Measurements from ENCODE around the gene PRMT3. TPM values are rescaled to one million over a fixed set of nuclear protein-coding genes. Genes with fewer than 3 reads are reported as not detected.

PRMT3 gene
- total and polyA plus RNA-seq, 2 of the 13 experiments (the other 11 are each of a cell fraction or from before 2014, with no cell fraction given): 9.1 to 27.7 TPM

DNA sequence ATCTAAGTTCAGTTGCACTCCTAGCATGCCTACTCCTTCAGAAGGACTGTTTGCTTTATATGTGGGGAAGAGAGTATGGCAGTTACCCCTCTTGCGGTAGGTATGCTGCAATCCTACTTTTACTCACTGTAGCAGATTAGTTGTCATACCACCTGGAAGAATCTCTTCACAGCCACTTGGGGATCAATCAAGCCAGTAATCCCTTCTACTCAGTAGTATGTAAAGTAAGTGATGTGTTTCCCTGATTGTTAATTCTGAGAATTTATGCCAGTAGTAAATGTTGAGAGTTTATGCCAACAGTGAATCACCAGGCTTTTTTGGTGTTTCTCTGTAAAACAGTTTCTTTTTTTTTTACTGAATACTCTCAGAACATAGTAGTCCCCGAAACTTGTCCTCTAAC lies 34.4 kb downstream of the PRMT3 start:
- H3K9me3 ChIP-seq (ENCODE audit: low read length): no peaks in the 10 kb centered on the region
- no peak overlapping the region for H3K27ac ChIP-seq (ENCODE audit: extremely low read length, insufficient read depth, low read length)
- H4K20me1 ChIP-seq (ENCODE audit: insufficient read depth, low read length): no peaks in the 10 kb centered on the region
- POLR2A ChIA-PET: no interaction called here
- FAIRE-seq: no peak
- no peak overlapping the region for H3K4me2 ChIP-seq (ENCODE audit: low read depth, low read length)
- H3K4me1 ChIP-seq (ENCODE audit: insufficient read depth, low read length): no peaks in the 10 kb centered on the region
- in situ Hi-C loops (cut with HindIII; ENCODE audit: extremely low pct_ligation_motif_present, low pct_unique_long_range_greater_than_20kb): no loop called here
- CTCF ChIA-PET (ENCODE audit: low intra/inter-chr PET ratio, low total read pairs): no interaction called here
- H3K9ac ChIP-seq (ENCODE audit: insufficient read depth, low read depth, low read length): no peak overlapping the region
- no peak for ATAC-seq
- no peaks in the 10 kb centered on the region for H3K27me3 ChIP-seq (ENCODE audit: control insufficient read depth in 1 of 2, insufficient read depth in 2 of 2, low read length in 2 of 2)
- peaks cover 1 to 18% of the 10 kb centered on the region in 2 experiments; a peak in 3 of 5 replicates for H3K36me3 ChIP-seq (replicated peaks in 1 of 2; ENCODE audit: control insufficient read depth in 1 of 2, insufficient read depth in 2 of 2, low read length in 2 of 2)
- H3K79me2 ChIP-seq (ENCODE audit: insufficient read depth, low read length): no peaks in the 10 kb centered on the region
- no peak overlapping the region for H3K4me3 ChIP-seq (replicated peaks in 1 of 3; ENCODE audit: insufficient read depth in 1 of 3, low read depth in 2 of 3, low read length in 3 of 3)
- intact Hi-C loops (cut with micrococcal nuclease; ENCODE audit: unreplicated experiment): no loop called here
- DNase-seq (ENCODE audit: low spot score): no peak
- WGBS (ENCODE audit: low lambda C conversion rate): 100% methylated on average over 2 of the region's 2 CpGs
- H2AFZ ChIP-seq (ENCODE audit: low read length): no peak overlapping the region
- no TSS peak for BruUV-seq (replicated peaks)
- TF ChIP-seq CAMTA2 (CRISPR knock-in tag; IDR thresholded peaks at IDR 0.05; ENCODE audit: borderline replicate concordance) (no peak), ZNF333 (CRISPR knock-in tag; IDR thresholded peaks at IDR 0.05; ENCODE audit: borderline replicate concordance) (no peak), NR2F2 (IDR thresholded peaks at IDR 0.05; ENCODE audit: borderline replicate concordance, low read depth) (no peak), GTF3A (CRISPR knock-in tag; conservative IDR thresholded peaks at IDR 0.05) (no peak), KLF11 (CRISPR knock-in tag; IDR thresholded peaks at IDR 0.05) (no peak), RBAK (CRISPR knock-in tag; IDR thresholded peaks at IDR 0.05) (no peak), ZFAT (CRISPR knock-in tag; conservative IDR thresholded peaks at IDR 0.05) (no peak), SP4 (CRISPR knock-in tag; IDR thresholded peaks at IDR 0.05) (no peak), ZKSCAN8 (CRISPR knock-in tag; IDR thresholded peaks at IDR 0.05; ENCODE audit: borderline replicate concordance) (no peak), NFE2L2 (IDR thresholded peaks at IDR 0.05; ENCODE audit: low read length) (no peak), KDM5A (IDR thresholded peaks at IDR 0.05; ENCODE audit: borderline replicate concordance, low read length) (no peak), KDM6A (CRISPR knock-in tag; IDR thresholded peaks at IDR 0.05; ENCODE audit: low read depth) (no peak)
- TF ChIP-seq, protein P1, sequence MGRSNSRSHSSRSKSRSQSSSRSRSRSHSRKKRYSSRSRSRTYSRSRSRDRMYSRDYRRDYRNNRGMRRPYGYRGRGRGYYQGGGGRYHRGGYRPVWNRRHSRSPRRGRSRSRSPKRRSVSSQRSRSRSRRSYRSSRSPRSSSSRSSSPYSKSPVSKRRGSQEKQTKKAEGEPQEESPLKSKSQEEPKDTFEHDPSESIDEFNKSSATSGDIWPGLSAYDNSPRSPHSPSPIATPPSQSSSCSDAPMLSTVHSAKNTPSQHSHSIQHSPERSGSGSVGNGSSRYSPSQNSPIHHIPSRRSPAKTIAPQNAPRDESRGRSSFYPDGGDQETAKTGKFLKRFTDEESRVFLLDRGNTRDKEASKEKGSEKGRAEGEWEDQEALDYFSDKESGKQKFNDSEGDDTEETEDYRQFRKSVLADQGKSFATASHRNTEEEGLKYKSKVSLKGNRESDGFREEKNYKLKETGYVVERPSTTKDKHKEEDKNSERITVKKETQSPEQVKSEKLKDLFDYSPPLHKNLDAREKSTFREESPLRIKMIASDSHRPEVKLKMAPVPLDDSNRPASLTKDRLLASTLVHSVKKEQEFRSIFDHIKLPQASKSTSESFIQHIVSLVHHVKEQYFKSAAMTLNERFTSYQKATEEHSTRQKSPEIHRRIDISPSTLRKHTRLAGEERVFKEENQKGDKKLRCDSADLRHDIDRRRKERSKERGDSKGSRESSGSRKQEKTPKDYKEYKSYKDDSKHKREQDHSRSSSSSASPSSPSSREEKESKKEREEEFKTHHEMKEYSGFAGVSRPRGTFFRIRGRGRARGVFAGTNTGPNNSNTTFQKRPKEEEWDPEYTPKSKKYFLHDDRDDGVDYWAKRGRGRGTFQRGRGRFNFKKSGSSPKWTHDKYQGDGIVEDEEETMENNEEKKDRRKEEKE (IDR thresholded peaks at IDR 0.05): no peak
- TF ChIP-seq, protein P2, sequence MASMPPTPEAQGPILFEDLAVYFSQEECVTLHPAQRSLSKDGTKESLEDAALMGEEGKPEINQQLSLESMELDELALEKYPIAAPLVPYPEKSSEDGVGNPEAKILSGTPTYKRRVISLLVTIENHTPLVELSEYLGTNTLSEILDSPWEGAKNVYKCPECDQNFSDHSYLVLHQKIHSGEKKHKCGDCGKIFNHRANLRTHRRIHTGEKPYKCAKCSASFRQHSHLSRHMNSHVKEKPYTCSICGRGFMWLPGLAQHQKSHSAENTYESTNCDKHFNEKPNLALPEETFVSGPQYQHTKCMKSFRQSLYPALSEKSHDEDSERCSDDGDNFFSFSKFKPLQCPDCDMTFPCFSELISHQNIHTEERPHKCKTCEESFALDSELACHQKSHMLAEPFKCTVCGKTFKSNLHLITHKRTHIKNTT (CRISPR knock-in tag; IDR thresholded peaks at IDR 0.05): no peak
- TF ChIP-seq, protein P3, sequence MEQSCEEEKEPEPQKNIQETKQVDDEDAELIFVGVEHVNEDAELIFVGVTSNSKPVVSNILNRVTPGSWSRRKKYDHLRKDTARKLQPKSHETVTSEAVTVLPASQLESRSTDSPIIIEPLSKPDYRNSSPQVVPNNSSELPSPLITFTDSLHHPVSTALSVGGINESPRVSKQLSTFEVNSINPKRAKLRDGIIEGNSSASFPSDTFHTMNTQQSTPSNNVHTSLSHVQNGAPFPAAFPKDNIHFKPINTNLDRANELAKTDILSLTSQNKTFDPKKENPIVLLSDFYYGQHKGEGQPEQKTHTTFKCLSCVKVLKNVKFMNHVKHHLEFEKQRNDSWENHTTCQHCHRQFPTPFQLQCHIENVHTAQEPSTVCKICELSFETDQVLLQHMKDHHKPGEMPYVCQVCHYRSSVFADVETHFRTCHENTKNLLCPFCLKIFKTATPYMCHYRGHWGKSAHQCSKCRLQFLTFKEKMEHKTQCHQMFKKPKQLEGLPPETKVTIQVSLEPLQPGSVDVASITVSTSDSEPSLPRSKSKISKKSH (CRISPR knock-in tag; IDR thresholded peaks at IDR 0.05; ENCODE audit: borderline replicate concordance): no peak
- TF ChIP-seq, protein P4, sequence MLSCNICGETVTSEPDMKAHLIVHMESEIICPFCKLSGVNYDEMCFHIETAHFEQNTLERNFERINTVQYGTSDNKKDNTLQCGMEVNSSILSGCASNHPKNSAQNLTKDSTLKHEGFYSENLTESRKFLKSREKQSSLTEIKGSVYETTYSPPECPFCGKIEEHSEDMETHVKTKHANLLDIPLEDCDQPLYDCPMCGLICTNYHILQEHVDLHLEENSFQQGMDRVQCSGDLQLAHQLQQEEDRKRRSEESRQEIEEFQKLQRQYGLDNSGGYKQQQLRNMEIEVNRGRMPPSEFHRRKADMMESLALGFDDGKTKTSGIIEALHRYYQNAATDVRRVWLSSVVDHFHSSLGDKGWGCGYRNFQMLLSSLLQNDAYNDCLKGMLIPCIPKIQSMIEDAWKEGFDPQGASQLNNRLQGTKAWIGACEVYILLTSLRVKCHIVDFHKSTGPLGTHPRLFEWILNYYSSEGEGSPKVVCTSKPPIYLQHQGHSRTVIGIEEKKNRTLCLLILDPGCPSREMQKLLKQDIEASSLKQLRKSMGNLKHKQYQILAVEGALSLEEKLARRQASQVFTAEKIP (CRISPR knock-in tag; IDR thresholded peaks at IDR 0.05; ENCODE audit: borderline replicate concordance): no peak
- TF ChIP-seq, protein P5, sequence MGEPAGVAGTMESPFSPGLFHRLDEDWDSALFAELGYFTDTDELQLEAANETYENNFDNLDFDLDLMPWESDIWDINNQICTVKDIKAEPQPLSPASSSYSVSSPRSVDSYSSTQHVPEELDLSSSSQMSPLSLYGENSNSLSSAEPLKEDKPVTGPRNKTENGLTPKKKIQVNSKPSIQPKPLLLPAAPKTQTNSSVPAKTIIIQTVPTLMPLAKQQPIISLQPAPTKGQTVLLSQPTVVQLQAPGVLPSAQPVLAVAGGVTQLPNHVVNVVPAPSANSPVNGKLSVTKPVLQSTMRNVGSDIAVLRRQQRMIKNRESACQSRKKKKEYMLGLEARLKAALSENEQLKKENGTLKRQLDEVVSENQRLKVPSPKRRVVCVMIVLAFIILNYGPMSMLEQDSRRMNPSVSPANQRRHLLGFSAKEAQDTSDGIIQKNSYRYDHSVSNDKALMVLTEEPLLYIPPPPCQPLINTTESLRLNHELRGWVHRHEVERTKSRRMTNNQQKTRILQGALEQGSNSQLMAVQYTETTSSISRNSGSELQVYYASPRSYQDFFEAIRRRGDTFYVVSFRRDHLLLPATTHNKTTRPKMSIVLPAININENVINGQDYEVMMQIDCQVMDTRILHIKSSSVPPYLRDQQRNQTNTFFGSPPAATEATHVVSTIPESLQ (CRISPR knock-in tag; conservative IDR thresholded peaks at IDR 0.05): no peak
